Adrenal gland (tissue), 5 donors: ENCODE results near the gene PXDN.

Source experiments
- CTCF ChIP-seq, 6 experiments: fragments of 450-650 bp in 4 of 6; fragments of 200-600 bp in 2 of 6; sonication (generic) in 1 of 6; IDR thresholded peaks; 1 replicate in 5 of 6; 2 replicates in 1 of 6; pipeline versions ENCODE4 v1.5.1 to v1.8.0; 2016 to 2021; ENCODE audit warnings: antibody characterized with exemption in 6 of 6, mild to moderate bottlenecking in 2 of 6, moderate library complexity in 1 of 6
- POLR2A ChIP-seq, 2 donors: fragments of 450-650 bp; IDR thresholded peaks; one replicate each; pipeline ENCODE4 v1.6.1; 2017; ENCODE audit warnings: antibody characterized with exemption in 2 of 2, mild to moderate bottlenecking in 2 of 2, moderate library complexity in 1 of 2
- donor health status: DM: no; HTN: no; CAD: no.

- no peak for TF ChIP-seq CTCF (IDR thresholded peaks at IDR 0.05)
- no peak for TF ChIP-seq POLR2A (IDR thresholded peaks at IDR 0.05)
These were observed 134.2 kb downstream of the PXDN start for GRCh38 chr2:1610096-1610485.
